Neural cell (in vitro differentiated cells): ENCODE results near the gene PGAP6. TPM values are rescaled to one million over a fixed set of nuclear protein-coding genes. Genes with fewer than 3 reads are reported as not detected.

Source experiments
- H2AFZ ChIP-seq: fragments of 200-600, 300-800 bp; sonication (generic), shearing (Covaris generic); 2 replicates; pipeline ENCODE4 v1.6.0; 2014; ENCODE audit warnings: low read depth, mild to moderate bottlenecking, antibody characterized with exemption, low read length, moderate library complexity
- H3F3A ChIP-seq: fragments of 200-600 bp; shearing (Covaris generic); 2 replicates; pipeline ENCODE4 v1.6.1; 2016; ENCODE audit warnings: mild to moderate bottlenecking, moderate library complexity, mixed read lengths, antibody characterized with exemption, low read length; ENCODE audit not compliant: insufficient read depth, poor library complexity, severe bottlenecking
- H3K27ac ChIP-seq: fragments of 200-600, 300-800 bp; sonication (generic), shearing (Covaris generic); 2 replicates; pipeline ENCODE4 v1.5.1; 2014; ENCODE audit warnings: mild to moderate bottlenecking, low read length, moderate library complexity
- H3K27me3 ChIP-seq: fragments of 300-800, 200-600 bp; sonication (generic), shearing (Covaris generic); 2 replicates; pipeline ENCODE4 v1.6.0; 2014; ENCODE audit warnings: mild to moderate bottlenecking, low read depth, low read length, moderate library complexity; ENCODE audit not compliant: insufficient read depth
- H3K36me3 ChIP-seq: fragments of 300-800, 200-600 bp; sonication (generic), shearing (Covaris generic); 2 replicates; pipeline ENCODE4 v1.5.1; 2014; ENCODE audit warnings: mild to moderate bottlenecking, antibody characterized with exemption, low read length, moderate library complexity; ENCODE audit not compliant: insufficient read depth
- H3K4me2 ChIP-seq: fragments of 300-800, 200-600 bp; sonication (generic), shearing (Covaris generic); 2 replicates; pipeline ENCODE4 v1.6.0; 2014; ENCODE audit warnings: mild to moderate bottlenecking, low read length
- H3K4me3 ChIP-seq: fragments of 300-800, 200-600 bp; sonication (generic), shearing (Covaris generic); 2 replicates; pipeline ENCODE4 v1.5.1; 2014; ENCODE audit warnings: mild to moderate bottlenecking, low read length, moderate library complexity
- H3K79me2 ChIP-seq: fragments of 200-600 bp; shearing (Covaris generic); replicated peaks from 2 replicates; pipeline ENCODE4 v1.6.0; 2014; ENCODE audit warnings: mild to moderate bottlenecking, low read length, moderate library complexity; ENCODE audit not compliant: insufficient read depth
- H3K9ac ChIP-seq: fragments of 300-800, 200-600 bp; sonication (generic), shearing (Covaris generic); 2 replicates; pipeline ENCODE4 v1.6.1; 2016; ENCODE audit warnings: mild to moderate bottlenecking, low read length, mixed read lengths
- H3K9me2 ChIP-seq: fragments of 200-600 bp; shearing (Covaris generic); 2 replicates; pipeline ENCODE4 v1.6.1; 2016; ENCODE audit warnings: mild to moderate bottlenecking, low read length, mixed read lengths; ENCODE audit not compliant: insufficient read depth
- H3K9me3 ChIP-seq: fragments of 200-600, 300-800 bp; sonication (generic), shearing (Covaris generic); 2 replicates; pipeline ENCODE4 v1.6.1; 2016; ENCODE audit warnings: mild to moderate bottlenecking, mixed run types, low read length, moderate library complexity, mixed read lengths
- H4K20me1 ChIP-seq: fragments of 200-600 bp; shearing (Covaris generic); 2 replicates; pipeline ENCODE4 v1.6.1; 2016; ENCODE audit warnings: mild to moderate bottlenecking, mixed run types; ENCODE audit not compliant: insufficient read depth
- CTCF ChIP-seq: fragments of 450-650 bp; IDR thresholded peaks from 2 replicates; pipeline ENCODE4 v1.5.1; 2014; ENCODE audit warnings: antibody characterized with exemption, mild to moderate bottlenecking, moderate library complexity; ENCODE audit not compliant: poor library complexity, severe bottlenecking
- EP300 ChIP-seq: fragments of 450-650 bp; conservative IDR thresholded peaks from 2 replicates; pipeline ENCODE4 v1.6.1; 2014; ENCODE audit warnings: antibody characterized with exemption, mild to moderate bottlenecking, moderate library complexity; ENCODE audit not compliant: poor library complexity, severe bottlenecking
- EZH2 ChIP-seq: fragments of 200-600, 300-800 bp; shearing (Covaris generic), sonication (generic); IDR thresholded peaks from 2 replicates; pipeline ENCODE4 v1.6.1; 2014; ENCODE audit warnings: antibody characterized with exemption, low read length, borderline replicate concordance, mild to moderate bottlenecking; ENCODE audit not compliant: insufficient read depth, poor library complexity, severe bottlenecking
- MXI1 ChIP-seq: fragments of 450-650 bp; conservative IDR thresholded peaks from 2 replicates; pipeline ENCODE4 v1.6.1; 2014; ENCODE audit warnings: antibody characterized with exemption, mild to moderate bottlenecking; ENCODE audit not compliant: poor library complexity, severe bottlenecking
- POLR2AphosphoS5 ChIP-seq: IDR thresholded peaks from 2 replicates; pipeline ENCODE4 v1.6.1; 2012
- REST ChIP-seq: IDR thresholded peaks from 2 replicates; pipeline ENCODE4 v1.6.1; 2012; ENCODE audit warnings: borderline replicate concordance
- SMC3 ChIP-seq: fragments of 450-650 bp; conservative IDR thresholded peaks from 2 replicates; pipeline ENCODE4 v1.6.1; 2014; ENCODE audit warnings: antibody characterized with exemption, mild to moderate bottlenecking, moderate library complexity; ENCODE audit not compliant: poor library complexity
- TAF1 ChIP-seq: IDR thresholded peaks from 2 replicates; pipeline ENCODE4 v1.6.1; 2012; ENCODE audit warnings: low read depth
- polyA plus RNA-seq: library from polyadenylated mRNA; depleted of rRNA; stranded (reverse); fragments of >200 nt; gene quantifications from 2 replicates; pipeline ENCODE4 v1.2.3, GENCODE V29; 2014

PGAP6 gene
- polyA plus RNA-seq, 1 donor from 2014 or later, result 47.3 TPM

DNA sequence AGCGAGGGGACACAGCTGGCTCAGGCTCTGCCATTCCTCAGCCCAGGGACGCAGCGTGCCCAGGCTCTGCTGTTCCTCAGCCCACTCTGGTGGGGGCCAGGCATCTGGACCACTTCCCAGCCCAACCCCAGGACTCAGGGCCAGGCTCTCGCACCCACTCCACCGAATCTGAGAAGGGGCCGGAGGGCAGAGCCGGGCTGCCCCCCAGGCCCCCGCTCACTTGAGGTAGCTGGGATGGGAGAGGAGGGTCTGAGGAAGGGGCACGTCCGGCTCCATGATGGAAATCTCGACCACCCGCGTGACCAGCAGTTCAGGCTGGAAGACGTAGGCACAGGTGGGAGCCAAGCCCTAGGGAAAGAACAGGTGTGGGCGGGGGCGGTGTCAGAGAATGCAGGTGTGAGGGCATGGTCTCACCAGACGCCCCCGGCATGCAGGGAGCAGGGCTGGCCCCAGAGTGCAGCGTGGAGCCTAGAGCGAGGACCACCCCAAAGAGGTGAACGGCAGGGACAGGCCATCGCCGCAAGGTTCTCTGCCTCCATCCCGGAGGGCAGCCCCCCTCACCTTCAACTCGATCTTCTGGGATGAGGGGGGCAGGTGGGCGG, 4.9 kb downstream of the PGAP6 start:
- Histone ChIP-seq H3K9me2 (no peaks in the 10 kb centered on the region), H4K20me1 (peaks cover 4% of the 10 kb centered on the region), H3K79me2 (peaks cover 6% of the 10 kb centered on the region), H3K4me3 (no peak overlapping the region), H3K9ac (no peak overlapping the region), H3F3A (no peaks in the 10 kb centered on the region), H3K9me3 (no peaks in the 10 kb centered on the region), H3K36me3 (no peaks in the 10 kb centered on the region), H2AFZ (no peak overlapping the region), H3K27ac (no peak overlapping the region), H3K27me3 (no peaks in the 10 kb centered on the region), H3K4me2 (no peak overlapping the region)
- TF ChIP-seq TAF1, result no peak
- no peak for TF ChIP-seq MXI1

- no peaks in the 10 kb centered on the region for H3F3A ChIP-seq
- no peaks in the 10 kb centered on the region for H3K9me2 ChIP-seq
- TF ChIP-seq SMC3, result no peak
- TF ChIP-seq POLR2AphosphoS5, result no peak
- no peak for TF ChIP-seq REST
- no peak for TF ChIP-seq EP300
- no peak for TF ChIP-seq MXI1
- TF ChIP-seq CTCF, result no peak
- no peak for TF ChIP-seq EZH2
- TF ChIP-seq TAF1, result no peak
- H3K4me2 ChIP-seq, result no peak overlapping the region
- peaks cover 6% of the 10 kb centered on the region for H3K79me2 ChIP-seq
- H4K20me1 ChIP-seq, result peaks cover 4% of the 10 kb centered on the region
- no peak overlapping the region for H2AFZ ChIP-seq
- H3K4me3 ChIP-seq, result no peak overlapping the region
- H3K27me3 ChIP-seq, result no peaks in the 10 kb centered on the region
- H3K9ac ChIP-seq, result no peak overlapping the region
- no peak overlapping the region for H3K27ac ChIP-seq
- H3K36me3 ChIP-seq, result no peaks in the 10 kb centered on the region
- no peaks in the 10 kb centered on the region for H3K9me3 ChIP-seq
Measured at GRCh38 chr16:375927-376816, 5.6 kb downstream of the PGAP6 start.
